Neural cell (in vitro differentiated cells): ENCODE data around the gene OGDH. TPM values are rescaled to one million over a fixed set of nuclear protein-coding genes. Genes with fewer than 3 reads are reported as not detected.

ENCODE experiments used
- H2AFZ ChIP-seq: fragments of 200-600, 300-800 bp; sonication (generic), shearing (Covaris generic); 2 replicates; pipeline ENCODE4 v1.6.0; 2014; ENCODE audit warnings: low read depth, mild to moderate bottlenecking, antibody characterized with exemption, low read length, moderate library complexity
- H3F3A ChIP-seq: fragments of 200-600 bp; shearing (Covaris generic); 2 replicates; pipeline ENCODE4 v1.6.1; 2016; ENCODE audit warnings: mild to moderate bottlenecking, moderate library complexity, mixed read lengths, antibody characterized with exemption, low read length; ENCODE audit not compliant: insufficient read depth, poor library complexity, severe bottlenecking
- H3K27ac ChIP-seq: fragments of 200-600, 300-800 bp; sonication (generic), shearing (Covaris generic); 2 replicates; pipeline ENCODE4 v1.5.1; 2014; ENCODE audit warnings: mild to moderate bottlenecking, low read length, moderate library complexity
- H3K27me3 ChIP-seq: fragments of 300-800, 200-600 bp; sonication (generic), shearing (Covaris generic); 2 replicates; pipeline ENCODE4 v1.6.0; 2014; ENCODE audit warnings: mild to moderate bottlenecking, low read depth, low read length, moderate library complexity; ENCODE audit not compliant: insufficient read depth
- H3K36me3 ChIP-seq: fragments of 300-800, 200-600 bp; sonication (generic), shearing (Covaris generic); 2 replicates; pipeline ENCODE4 v1.5.1; 2014; ENCODE audit warnings: mild to moderate bottlenecking, antibody characterized with exemption, low read length, moderate library complexity; ENCODE audit not compliant: insufficient read depth
- H3K4me2 ChIP-seq: fragments of 300-800, 200-600 bp; sonication (generic), shearing (Covaris generic); 2 replicates; pipeline ENCODE4 v1.6.0; 2014; ENCODE audit warnings: mild to moderate bottlenecking, low read length
- H3K4me3 ChIP-seq: fragments of 300-800, 200-600 bp; sonication (generic), shearing (Covaris generic); 2 replicates; pipeline ENCODE4 v1.5.1; 2014; ENCODE audit warnings: mild to moderate bottlenecking, low read length, moderate library complexity
- H3K79me2 ChIP-seq: fragments of 200-600 bp; shearing (Covaris generic); replicated peaks from 2 replicates; pipeline ENCODE4 v1.6.0; 2014; ENCODE audit warnings: mild to moderate bottlenecking, low read length, moderate library complexity; ENCODE audit not compliant: insufficient read depth
- H3K9ac ChIP-seq: fragments of 300-800, 200-600 bp; sonication (generic), shearing (Covaris generic); 2 replicates; pipeline ENCODE4 v1.6.1; 2016; ENCODE audit warnings: mild to moderate bottlenecking, low read length, mixed read lengths
- H3K9me2 ChIP-seq: fragments of 200-600 bp; shearing (Covaris generic); 2 replicates; pipeline ENCODE4 v1.6.1; 2016; ENCODE audit warnings: mild to moderate bottlenecking, low read length, mixed read lengths; ENCODE audit not compliant: insufficient read depth
- H3K9me3 ChIP-seq: fragments of 200-600, 300-800 bp; sonication (generic), shearing (Covaris generic); 2 replicates; pipeline ENCODE4 v1.6.1; 2016; ENCODE audit warnings: mild to moderate bottlenecking, mixed run types, low read length, moderate library complexity, mixed read lengths
- H4K20me1 ChIP-seq: fragments of 200-600 bp; shearing (Covaris generic); 2 replicates; pipeline ENCODE4 v1.6.1; 2016; ENCODE audit warnings: mild to moderate bottlenecking, mixed run types; ENCODE audit not compliant: insufficient read depth
- EP300 ChIP-seq: fragments of 450-650 bp; conservative IDR thresholded peaks from 2 replicates; pipeline ENCODE4 v1.6.1; 2014; ENCODE audit warnings: antibody characterized with exemption, mild to moderate bottlenecking, moderate library complexity; ENCODE audit not compliant: poor library complexity, severe bottlenecking
- EZH2 ChIP-seq: fragments of 200-600, 300-800 bp; shearing (Covaris generic), sonication (generic); IDR thresholded peaks from 2 replicates; pipeline ENCODE4 v1.6.1; 2014; ENCODE audit warnings: antibody characterized with exemption, low read length, borderline replicate concordance, mild to moderate bottlenecking; ENCODE audit not compliant: insufficient read depth, poor library complexity, severe bottlenecking
- MXI1 ChIP-seq: fragments of 450-650 bp; conservative IDR thresholded peaks from 2 replicates; pipeline ENCODE4 v1.6.1; 2014; ENCODE audit warnings: antibody characterized with exemption, mild to moderate bottlenecking; ENCODE audit not compliant: poor library complexity, severe bottlenecking
- POLR2AphosphoS5 ChIP-seq: IDR thresholded peaks from 2 replicates; pipeline ENCODE4 v1.6.1; 2012
- RAD21 ChIP-seq: fragments of 450-650 bp; conservative IDR thresholded peaks from 2 replicates; pipeline ENCODE4 v1.6.1; 2014; ENCODE audit warnings: antibody characterized with exemption, mild to moderate bottlenecking, moderate library complexity
- SMC3 ChIP-seq: fragments of 450-650 bp; conservative IDR thresholded peaks from 2 replicates; pipeline ENCODE4 v1.6.1; 2014; ENCODE audit warnings: antibody characterized with exemption, mild to moderate bottlenecking, moderate library complexity; ENCODE audit not compliant: poor library complexity
- TAF1 ChIP-seq: IDR thresholded peaks from 2 replicates; pipeline ENCODE4 v1.6.1; 2012; ENCODE audit warnings: low read depth
- polyA plus RNA-seq: library from polyadenylated mRNA; depleted of rRNA; stranded (reverse); fragments of >200 nt; gene quantifications from 2 replicates; pipeline ENCODE4 v1.2.3, GENCODE V29; 2014
- TF ChIP-seq, protein P1 (sequence below): IDR thresholded peaks from 2 replicates; pipeline ENCODE4 v1.6.1; 2012; ENCODE audit warnings: borderline replicate concordance
- TF ChIP-seq, protein P2 (sequence below): fragments of 450-650 bp; IDR thresholded peaks from 2 replicates; pipeline ENCODE4 v1.5.1; 2014; ENCODE audit warnings: antibody characterized with exemption, mild to moderate bottlenecking, moderate library complexity; ENCODE audit not compliant: poor library complexity, severe bottlenecking

Gene OGDH
- polyA plus RNA-seq, 1 donor from 2014 or later: 16.9 TPM

DNA sequence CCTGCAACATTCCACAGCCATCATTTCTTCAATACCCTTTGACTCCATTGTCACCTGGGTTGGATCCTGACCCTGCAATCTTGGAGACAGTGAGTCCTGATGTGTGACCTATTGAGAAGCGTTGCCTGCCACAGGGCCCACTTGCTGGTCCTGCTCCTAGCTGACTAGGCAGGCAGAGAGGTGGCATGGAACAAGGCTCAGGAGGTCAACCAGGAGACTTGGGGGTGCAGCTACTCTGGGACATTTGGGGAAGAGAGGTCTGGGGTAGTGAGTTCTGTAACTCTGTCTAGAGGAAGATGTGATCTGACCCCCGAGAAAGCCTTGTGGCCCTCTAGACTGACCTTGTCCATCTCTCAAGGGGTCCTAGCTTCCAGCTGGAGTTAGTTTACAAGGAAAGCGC lies 144.0 kb downstream of the OGDH start:
- Histone ChIP-seq H4K20me1 (peaks cover 13% of the 10 kb centered on the region), H3K27me3 (no peaks in the 10 kb centered on the region), H2AFZ (no peak overlapping the region), H3K9me2 (no peaks in the 10 kb centered on the region), H3K36me3 (no peaks in the 10 kb centered on the region), H3K27ac (no peak overlapping the region), H3F3A (no peaks in the 10 kb centered on the region), H3K4me3 (peak overlapping the region; percentile 99), H3K79me2 (peaks cover 56% of the 10 kb centered on the region), H3K9me3 (no peaks in the 10 kb centered on the region), H3K9ac (no peak overlapping the region), H3K4me2 (peak overlapping the region; percentile 95)
- TF ChIP-seq TAF1: no peak

DNA sequence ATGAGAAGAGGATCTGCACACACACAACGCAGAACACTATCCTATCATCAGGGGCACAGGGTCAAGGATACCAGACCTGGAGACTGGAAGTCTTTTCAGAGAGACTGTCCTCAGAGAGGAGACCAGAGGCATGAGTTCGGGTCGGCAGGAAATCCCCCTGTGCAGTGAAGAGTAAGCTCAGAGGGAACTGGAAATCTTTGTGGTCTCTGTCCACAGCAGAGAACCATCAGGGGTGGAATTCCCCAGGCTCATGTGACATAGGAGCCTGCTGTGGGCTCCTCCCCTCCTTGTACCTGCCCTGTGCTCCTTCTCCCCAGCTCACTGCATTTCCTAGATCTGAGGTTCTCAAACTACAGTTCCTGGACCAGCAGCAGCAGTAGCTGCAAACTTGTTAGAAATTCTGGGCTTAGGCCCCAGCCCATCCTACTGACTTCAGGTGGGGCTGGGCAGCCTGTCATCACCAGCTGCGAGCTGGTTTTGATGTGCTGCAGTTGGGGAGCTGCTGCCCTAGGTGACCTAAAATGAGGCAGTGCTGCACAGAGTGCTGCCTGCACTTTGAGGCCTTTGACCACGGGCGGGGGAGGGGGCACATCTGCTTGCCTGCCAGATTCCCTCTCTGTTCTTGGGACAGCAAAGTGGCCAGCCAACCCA lies 144.6 kb downstream of the OGDH start:
- Histone ChIP-seq H3K9me2 (no peaks in the 10 kb centered on the region), H3K27me3 (no peaks in the 10 kb centered on the region), H3K79me2 (peaks cover 56% of the 10 kb centered on the region), H3F3A (no peaks in the 10 kb centered on the region), H2AFZ (no peak overlapping the region), H3K9ac (no peak overlapping the region), H4K20me1 (peaks cover 13% of the 10 kb centered on the region), H3K4me2 (peak overlapping the region; percentile 95), H3K36me3 (no peaks in the 10 kb centered on the region), H3K4me3 (peak overlapping the region; percentile 99), H3K9me3 (no peaks in the 10 kb centered on the region), H3K27ac (no peak overlapping the region)
- TF ChIP-seq, protein P1, sequence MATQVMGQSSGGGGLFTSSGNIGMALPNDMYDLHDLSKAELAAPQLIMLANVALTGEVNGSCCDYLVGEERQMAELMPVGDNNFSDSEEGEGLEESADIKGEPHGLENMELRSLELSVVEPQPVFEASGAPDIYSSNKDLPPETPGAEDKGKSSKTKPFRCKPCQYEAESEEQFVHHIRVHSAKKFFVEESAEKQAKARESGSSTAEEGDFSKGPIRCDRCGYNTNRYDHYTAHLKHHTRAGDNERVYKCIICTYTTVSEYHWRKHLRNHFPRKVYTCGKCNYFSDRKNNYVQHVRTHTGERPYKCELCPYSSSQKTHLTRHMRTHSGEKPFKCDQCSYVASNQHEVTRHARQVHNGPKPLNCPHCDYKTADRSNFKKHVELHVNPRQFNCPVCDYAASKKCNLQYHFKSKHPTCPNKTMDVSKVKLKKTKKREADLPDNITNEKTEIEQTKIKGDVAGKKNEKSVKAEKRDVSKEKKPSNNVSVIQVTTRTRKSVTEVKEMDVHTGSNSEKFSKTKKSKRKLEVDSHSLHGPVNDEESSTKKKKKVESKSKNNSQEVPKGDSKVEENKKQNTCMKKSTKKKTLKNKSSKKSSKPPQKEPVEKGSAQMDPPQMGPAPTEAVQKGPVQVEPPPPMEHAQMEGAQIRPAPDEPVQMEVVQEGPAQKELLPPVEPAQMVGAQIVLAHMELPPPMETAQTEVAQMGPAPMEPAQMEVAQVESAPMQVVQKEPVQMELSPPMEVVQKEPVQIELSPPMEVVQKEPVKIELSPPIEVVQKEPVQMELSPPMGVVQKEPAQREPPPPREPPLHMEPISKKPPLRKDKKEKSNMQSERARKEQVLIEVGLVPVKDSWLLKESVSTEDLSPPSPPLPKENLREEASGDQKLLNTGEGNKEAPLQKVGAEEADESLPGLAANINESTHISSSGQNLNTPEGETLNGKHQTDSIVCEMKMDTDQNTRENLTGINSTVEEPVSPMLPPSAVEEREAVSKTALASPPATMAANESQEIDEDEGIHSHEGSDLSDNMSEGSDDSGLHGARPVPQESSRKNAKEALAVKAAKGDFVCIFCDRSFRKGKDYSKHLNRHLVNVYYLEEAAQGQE: no peak
- TF ChIP-seq TAF1 (no peak), MXI1 (no peak), RAD21 (no peak), EP300 (no peak), POLR2AphosphoS5 (no peak), SMC3 (no peak), EZH2 (no peak)
- TF ChIP-seq, protein P2, sequence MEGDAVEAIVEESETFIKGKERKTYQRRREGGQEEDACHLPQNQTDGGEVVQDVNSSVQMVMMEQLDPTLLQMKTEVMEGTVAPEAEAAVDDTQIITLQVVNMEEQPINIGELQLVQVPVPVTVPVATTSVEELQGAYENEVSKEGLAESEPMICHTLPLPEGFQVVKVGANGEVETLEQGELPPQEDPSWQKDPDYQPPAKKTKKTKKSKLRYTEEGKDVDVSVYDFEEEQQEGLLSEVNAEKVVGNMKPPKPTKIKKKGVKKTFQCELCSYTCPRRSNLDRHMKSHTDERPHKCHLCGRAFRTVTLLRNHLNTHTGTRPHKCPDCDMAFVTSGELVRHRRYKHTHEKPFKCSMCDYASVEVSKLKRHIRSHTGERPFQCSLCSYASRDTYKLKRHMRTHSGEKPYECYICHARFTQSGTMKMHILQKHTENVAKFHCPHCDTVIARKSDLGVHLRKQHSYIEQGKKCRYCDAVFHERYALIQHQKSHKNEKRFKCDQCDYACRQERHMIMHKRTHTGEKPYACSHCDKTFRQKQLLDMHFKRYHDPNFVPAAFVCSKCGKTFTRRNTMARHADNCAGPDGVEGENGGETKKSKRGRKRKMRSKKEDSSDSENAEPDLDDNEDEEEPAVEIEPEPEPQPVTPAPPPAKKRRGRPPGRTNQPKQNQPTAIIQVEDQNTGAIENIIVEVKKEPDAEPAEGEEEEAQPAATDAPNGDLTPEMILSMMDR: no peak

DNA sequence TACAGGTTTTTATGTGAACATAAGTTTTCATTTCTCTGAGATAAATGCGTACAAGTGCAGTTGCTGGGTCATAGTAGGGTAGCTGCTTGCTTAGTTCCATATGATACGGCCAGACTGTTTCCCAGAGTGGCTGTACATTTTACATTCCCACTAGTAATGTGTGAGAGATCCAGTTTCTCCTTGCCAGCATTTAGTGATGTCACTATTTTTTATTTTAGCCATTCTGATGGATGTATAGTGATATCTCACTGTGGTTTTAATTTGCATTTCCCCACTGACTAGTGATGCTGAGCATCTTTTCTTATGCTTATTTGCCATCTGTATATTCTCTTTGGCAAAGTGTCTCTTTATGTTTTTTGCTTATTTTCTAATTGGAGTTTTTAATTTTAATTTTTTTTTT lies 146.4 kb downstream of the OGDH start:
- Histone ChIP-seq H2AFZ (no peak overlapping the region), H3K4me3 (no peak overlapping the region), H3K4me2 (no peak overlapping the region), H4K20me1 (peaks cover 17% of the 10 kb centered on the region), H3F3A (no peaks in the 10 kb centered on the region), H3K36me3 (peaks cover 4% of the 10 kb centered on the region), H3K27ac (no peak overlapping the region), H3K9me2 (no peaks in the 10 kb centered on the region), H3K27me3 (no peaks in the 10 kb centered on the region), H3K9ac (no peak overlapping the region), H3K9me3 (no peaks in the 10 kb centered on the region), H3K79me2 (peaks cover 56% of the 10 kb centered on the region)
- TF ChIP-seq, protein P1: no peak
- TF ChIP-seq SMC3 (no peak), MXI1 (no peak), EZH2 (no peak), EP300 (no peak), TAF1 (no peak), RAD21 (no peak), POLR2AphosphoS5 (no peak)
- TF ChIP-seq, protein P2: no peak
